Activated naive CD4-positive, alpha-beta T cell treated with anti-CD3 and anti-CD28 coated beads, Interleukin-2, amount 50 U/mL, for 72 hours (primary cell): ENCODE measurements around the gene RXFP3. TPM values are rescaled to one million over a fixed set of nuclear protein-coding genes. Genes with fewer than 3 reads are reported as not detected.
A peak's percentile ranks its signal among the peaks of the same experiment; 100 is the strongest.
"Not testable (repeated sequence)": the region's sequence is repeated elsewhere in the genome, so short reads cannot be mapped to it uniquely, and the experiment has no call there.

Experiments
- ATAC-seq, 2 donors: fragments of 150-1000 bp; cut with Tn5 transposase; 2 replicates each; pipeline ENCODE4 v1.10.0; 2021; ENCODE audit warnings: mild to moderate bottlenecking in 2 of 2, moderate library complexity in 2 of 2
- DNase-seq, 2 donors: peaks; one replicate each; pipeline ENCODE4 v3.0.0; 2021 to 2022; ENCODE audit warnings: low spot score in 2 of 2
- H3K27ac Mint-ChIP-seq, 2 donors: one replicate each; pipeline ENCODE4 v1.8.0; 2022; ENCODE audit warnings: mild to moderate bottlenecking in 2 of 2, mixed read lengths in 2 of 2
- H3K36me3 Mint-ChIP-seq, 2 donors: one replicate each; pipeline ENCODE4 v1.8.0; 2022; ENCODE audit warnings: mixed read lengths in 2 of 2
- H3K9me3 Mint-ChIP-seq, 2 donors: one replicate each; pipeline ENCODE4 v1.8.0; 2022; ENCODE audit warnings: mixed read lengths in 2 of 2
- total RNA-seq, 2 donors: library from RNA; stranded (reverse); gene quantifications; one replicate each; pipeline ENCODE4 v1.2.3, GENCODE V29; 2022

The RXFP3 gene
- total RNA-seq, 2 donors from 2014 or later, result not detected

- H3K9me3 Mint-ChIP-seq, result no peaks in the 10 kb centered on the region
- ATAC-seq (no peak), DNase-seq (no peak)
These were observed 8.5 kb upstream of the RXFP3 start for GRCh38 chr5:33927685-33928084.

GRCh38 chr5:33928283-33928682 is 7.9 kb upstream of the RXFP3 start:
- Mint-ChIP-seq H3K9me3 (no peaks in the 10 kb centered on the region), H3K27ac (no peak overlapping the region), H3K36me3 (no peaks in the 10 kb centered on the region)
- no peak for ATAC-seq
- DNase-seq, result no peak

More at GRCh38 chr5:33927685-33928084, 8.5 kb upstream of the RXFP3 start:
- H3K36me3 Mint-ChIP-seq, result no peaks in the 10 kb centered on the region
- no peak overlapping the region for H3K27ac Mint-ChIP-seq

GRCh38 chr5:33929925-33930690 is 6.1 kb upstream of the RXFP3 start:
- ATAC-seq (no peak), DNase-seq (no peak)
- H3K36me3 Mint-ChIP-seq, result no peaks in the 10 kb centered on the region
- H3K27ac Mint-ChIP-seq, result no peak overlapping the region
- no peaks in the 10 kb centered on the region for H3K9me3 Mint-ChIP-seq

- DNase-seq (no peak), ATAC-seq (no peak)
- Mint-ChIP-seq H3K27ac (no peak overlapping the region), H3K9me3 (no peaks in the 10 kb centered on the region), H3K36me3 (no peaks in the 10 kb centered on the region)
These were observed 5.0 kb upstream of the RXFP3 start for GRCh38 chr5:33931136-33931535.

- Mint-ChIP-seq H3K9me3 (no peaks in the 10 kb centered on the region), H3K27ac (no peak overlapping the region), H3K36me3 (no peaks in the 10 kb centered on the region)
- no peak for DNase-seq
- no peak for ATAC-seq
These were observed 2.4 kb upstream of the RXFP3 start for GRCh38 chr5:33933723-33934169.

- peak overlapping the region in 1 of 2 donors; percentile 15 for H3K27ac Mint-ChIP-seq
- no peaks in the 10 kb centered on the region for H3K36me3 Mint-ChIP-seq
- H3K9me3 Mint-ChIP-seq, result no peaks in the 10 kb centered on the region
- ATAC-seq (no peak), DNase-seq (no peak)
These were observed 2.0 kb upstream of the RXFP3 start for GRCh38 chr5:33934176-33934575.

- Mint-ChIP-seq H3K9me3 (no peaks in the 10 kb centered on the region), H3K36me3 (no peaks in the 10 kb centered on the region), H3K27ac (no peak overlapping the region)
- DNase-seq (peak in 1 of 2 donors; percentile 68), ATAC-seq (peak in 1 of 2 donors; percentile 76)
These were observed 194 bp upstream of the RXFP3 start for GRCh38 chr5:33936004-33936380.

GRCh38 chr5:33937017-33937706 is 976 bp downstream of the RXFP3 start:
- DNase-seq, result no peak
- Mint-ChIP-seq H3K36me3 (no peaks in the 10 kb centered on the region), H3K27ac (no peak overlapping the region), H3K9me3 (no peaks in the 10 kb centered on the region)
- ATAC-seq, result no peak

- no peak for ATAC-seq
- DNase-seq, result no peak
- no peaks in the 10 kb centered on the region for H3K36me3 Mint-ChIP-seq
These were observed 1.7 kb downstream of the RXFP3 start for GRCh38 chr5:33937707-33938506.

GRCh38 chr5:33938507-33938796 is 2.3 kb downstream of the RXFP3 start:
- Mint-ChIP-seq H3K27ac (no peak overlapping the region), H3K36me3 (no peaks in the 10 kb centered on the region), H3K9me3 (no peaks in the 10 kb centered on the region)
- DNase-seq (no peak), ATAC-seq (no peak)

More at GRCh38 chr5:33937707-33938506, 1.7 kb downstream of the RXFP3 start:
- Mint-ChIP-seq H3K27ac (no peak overlapping the region), H3K9me3 (no peaks in the 10 kb centered on the region)

- Mint-ChIP-seq H3K9me3 (no peaks in the 10 kb centered on the region), H3K36me3 (no peaks in the 10 kb centered on the region), H3K27ac (no peak overlapping the region)
- DNase-seq (no peak), ATAC-seq (no peak)
These were observed 2.7 kb downstream of the RXFP3 start for GRCh38 chr5:33938881-33939280.

GRCh38 chr5:33939556-33940262 is 3.5 kb downstream of the RXFP3 start:
- DNase-seq (no peak), ATAC-seq (no peak)
- H3K36me3 Mint-ChIP-seq, result no peaks in the 10 kb centered on the region
- H3K9me3 Mint-ChIP-seq, result no peaks in the 10 kb centered on the region
- H3K27ac Mint-ChIP-seq, result no peak overlapping the region

GRCh38 chr5:33941090-33941489 is 4.9 kb downstream of the RXFP3 start:
- Mint-ChIP-seq H3K27ac (no peak overlapping the region), H3K9me3 (no peaks in the 10 kb centered on the region), H3K36me3 (no peaks in the 10 kb centered on the region)
- DNase-seq (no peak), ATAC-seq (no peak)

GRCh38 chr5:33944543-33945132 is 8.5 kb downstream of the RXFP3 start:
- no peak overlapping the region for H3K27ac Mint-ChIP-seq
- DNase-seq (no peak), ATAC-seq (no peak)

GRCh38 chr5:33952175-33952574 is 16.0 kb downstream of the RXFP3 start:
- peaks cover 0 to 12% of the 10 kb centered on the region in 2 donors for H3K36me3 Mint-ChIP-seq
- not testable (repeated sequence) for ATAC-seq, H3K9me3 Mint-ChIP-seq, DNase-seq, H3K27ac Mint-ChIP-seq

More at GRCh38 chr5:33944543-33945132, 8.5 kb downstream of the RXFP3 start:
- no peaks in the 10 kb centered on the region for H3K9me3 Mint-ChIP-seq
- no peaks in the 10 kb centered on the region for H3K36me3 Mint-ChIP-seq

- DNase-seq (no peak), ATAC-seq (no peak)
- Mint-ChIP-seq H3K9me3 (peaks cover 5 to 6% of the 10 kb centered on the region in 2 donors), H3K36me3 (peaks cover 0 to 12% of the 10 kb centered on the region in 2 donors), H3K27ac (no peak overlapping the region)
These were observed 21.5 kb downstream of the RXFP3 start for GRCh38 chr5:33957577-33958150.
